Amygdala (tissue), 56 donors: ENCODE measurements around the gene ZNF615.
A peak's percentile ranks its signal among the peaks of the same experiment; 100 is the strongest.
"Not testable (repeated sequence)": the region's sequence is repeated elsewhere in the genome, so short reads cannot be mapped to it uniquely, and the experiment has no call there.

Source experiments
- DNase-seq, 56 donors: peaks; one replicate each; lab custom pipeline; 2025; lab: John Stamatoyannopoulos, UW

The ZNF615 gene

GRCh38 chr19:52007806-52008557 is at the start of gene ZNF615:
ZNF615 (minus strand) TSS chr19:52008211; CDS start chr19:52003711, 4,500 bp downstream.
- peak; percentile 35 to 95 (median 86) for DNase-seq

- DNase-seq, result not testable (repeated sequence)
These were observed 48.5 kb upstream of the ZNF615 start for GRCh38 chr19:52056480-52056879.

GRCh38 chr19:52051736-52052135 is 43.7 kb upstream of the ZNF615 start:
- DNase-seq, result not testable (repeated sequence)

- DNase-seq, result peak; percentile 31 to 95 (median 88)
These were observed 40.8 kb upstream of the ZNF615 start, which contains the start of gene ZNF432 for GRCh38 chr19:52048555-52049501. ZNF432 (minus strand) TSS chr19:52048838; CDS start chr19:52046868, 1,970 bp downstream.

GRCh38 chr19:52039169-52039568 is 31.2 kb upstream of the ZNF615 start:
- DNase-seq, result no peak

- no peak for DNase-seq
These were observed 26.2 kb upstream of the ZNF615 start for GRCh38 chr19:52034051-52034728.

GRCh38 chr19:52028780-52029123 is 20.7 kb upstream of the ZNF615 start:
- DNase-seq, result peak in 1 of 56 donors; percentile 54

GRCh38 chr19:52028027-52028779 is 20.2 kb upstream of the ZNF615 start, which contains the start of gene ZNF614:
ZNF614 (minus strand) TSS chr19:52028379; CDS start chr19:52025745, 2,634 bp downstream.
- peak; percentile 46 to 98 (median 84) for DNase-seq

GRCh38 chr19:52026255-52026990 is 18.4 kb upstream of the ZNF615 start:
- DNase-seq, result not testable (repeated sequence)

GRCh38 chr19:52024478-52024877 is 16.5 kb upstream of the ZNF615 start:
- not testable (repeated sequence) for DNase-seq

GRCh38 chr19:52022193-52022592 is 14.2 kb upstream of the ZNF615 start:
- DNase-seq, result no peak

- DNase-seq, result no peak
These were observed 12.5 kb upstream of the ZNF615 start for GRCh38 chr19:52020506-52020905.

- no peak for DNase-seq
These were observed 2.7 kb upstream of the ZNF615 start for GRCh38 chr19:52010674-52011073.

GRCh38 chr19:52007451-52007805 is 583 bp downstream of the ZNF615 start:
- DNase-seq, result peak in 14 of 56 donors; percentile 5 to 45 (median 28)

- no peak for DNase-seq
These were observed 13.9 kb downstream of the ZNF615 start for GRCh38 chr19:51994048-51994644.

- no peak for DNase-seq
These were observed 14.6 kb downstream of the ZNF615 start for GRCh38 chr19:51993422-51993821.

- DNase-seq, result peak; percentile 56 to 99 (median 91)
These were observed 21.4 kb downstream of the ZNF615 start, which contains the start of gene ZNF350 for GRCh38 chr19:51986309-51987291. ZNF350 (minus strand) TSS chr19:51986840; CDS start chr19:51974360, 12,480 bp downstream.
